IPS-18c (cell line): ENCODE measurements around the gene IFIT1.
A peak's percentile ranks its signal among the peaks of the same experiment; 100 is the strongest.
"Not testable (repeated sequence)": the region's sequence is repeated elsewhere in the genome, so short reads cannot be mapped to it uniquely, and the experiment has no call there.

ENCODE experiments used
- H3K4me3 ChIP-seq: 2 replicates; pipeline ENCODE4 v1.7.0; 2013; ENCODE audit warnings: low read depth, mild to moderate bottlenecking, low read length, moderate library complexity; ENCODE audit not compliant: insufficient read depth
- H3K9me3 ChIP-seq: one replicate; pipeline ENCODE4 v1.6.1; 2013; ENCODE audit warnings: mild to moderate bottlenecking, low read length, moderate library complexity; ENCODE audit not compliant: control insufficient read depth, insufficient read depth

The IFIT1 gene

GRCh38 chr10:89391907-89392756 is at the start of gene IFIT1:
IFIT1 (plus strand) TSS chr10:89392623; CDS start chr10:89392713, 90 bp downstream.
- Histone ChIP-seq H3K9me3 (no peaks in the 10 kb centered on the region), H3K4me3 (peak within 1 kb of the TSS; percentile 47)

- Histone ChIP-seq H3K9me3 (peaks cover 2% of the 10 kb centered on the region), H3K4me3 (no peak overlapping the region)
Measured at GRCh38 chr10:89343089-89343767, 49.2 kb upstream of the IFIT1 start.

GRCh38 chr10:89344156-89344555 is 48.3 kb upstream of the IFIT1 start:
- H3K9me3 ChIP-seq: no peaks in the 10 kb centered on the region
- H3K4me3 ChIP-seq: no peak overlapping the region

GRCh38 chr10:89345367-89346000 is 46.9 kb upstream of the IFIT1 start:
- Histone ChIP-seq H3K9me3 (no peaks in the 10 kb centered on the region), H3K4me3 (no peak overlapping the region)

DNA sequence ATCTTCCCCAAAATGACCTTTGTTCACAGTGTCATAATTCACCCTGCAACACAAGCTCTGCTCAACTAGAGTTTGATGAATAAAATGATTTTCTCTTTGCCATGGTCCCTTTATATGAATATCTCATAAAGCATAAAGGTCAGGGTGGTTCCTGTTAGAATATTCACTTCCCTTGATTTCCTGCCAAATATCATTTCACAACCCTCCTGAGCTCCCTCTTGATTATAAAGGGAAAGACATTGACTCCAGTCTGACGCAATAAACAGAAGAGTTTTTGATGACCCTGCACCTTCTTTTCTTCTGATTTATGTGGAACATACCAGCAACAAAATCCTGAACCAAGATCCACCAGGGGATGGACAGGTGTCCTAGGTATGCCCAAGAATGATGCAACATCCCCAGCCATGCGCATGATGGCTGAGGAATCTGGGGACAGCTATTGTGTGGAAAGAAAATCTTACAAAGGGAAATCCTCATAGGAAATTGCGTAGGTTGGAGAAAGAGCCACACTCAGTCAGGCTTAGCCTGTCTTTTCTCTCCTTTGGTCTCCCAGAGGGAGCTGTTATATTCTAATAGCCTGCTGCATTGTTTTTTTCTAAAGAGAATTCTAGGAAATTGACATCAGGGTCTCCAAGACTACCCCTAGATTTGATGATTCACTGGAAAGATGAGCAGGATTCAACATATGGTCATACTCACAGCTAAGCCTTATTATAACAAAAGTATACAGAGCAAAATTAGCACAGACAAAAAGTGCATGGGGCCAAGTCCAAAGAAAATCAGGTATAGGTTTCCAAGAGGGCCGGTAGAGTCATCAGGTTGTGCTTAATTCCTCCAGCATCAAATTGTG is 45.8 kb upstream of the IFIT1 start:
- no peaks in the 10 kb centered on the region for H3K9me3 ChIP-seq
- no peak overlapping the region for H3K4me3 ChIP-seq

DNA sequence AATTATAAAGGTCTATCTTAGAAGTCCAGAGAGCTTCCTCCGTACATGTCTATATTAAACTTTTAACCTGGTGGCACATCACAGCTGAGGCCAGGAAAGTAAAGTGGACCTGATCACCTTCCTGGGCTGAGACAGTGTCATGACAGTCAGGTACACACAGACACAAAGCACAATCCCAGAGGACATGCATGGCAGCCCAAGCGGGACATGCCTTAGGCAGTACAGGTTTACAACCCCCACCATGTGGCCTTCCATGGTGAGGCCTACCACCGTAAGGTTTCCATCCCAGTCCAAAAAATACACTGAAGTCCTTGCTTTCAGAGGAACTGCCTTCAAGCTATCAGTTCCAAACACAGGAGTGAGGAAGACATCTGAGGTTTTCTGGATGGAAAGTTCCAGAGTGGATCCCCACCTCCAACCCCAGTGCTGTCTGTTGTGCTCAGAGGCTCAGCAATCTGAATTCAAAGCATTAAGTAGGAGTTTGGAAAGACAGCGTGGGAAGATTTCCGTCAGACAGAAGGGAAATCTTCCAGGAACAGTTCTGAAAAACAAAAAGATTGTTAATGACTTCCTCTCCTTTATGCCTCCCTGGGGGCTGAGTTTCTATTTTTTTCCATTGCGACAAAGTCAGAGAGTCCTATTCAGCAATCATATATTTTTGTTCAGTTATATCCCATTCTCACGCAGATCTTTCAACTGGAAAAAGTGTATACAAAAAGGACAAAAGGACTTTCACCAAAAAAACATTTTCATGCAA is 44.5 kb upstream of the IFIT1 start:
- Histone ChIP-seq H3K9me3 (no peaks in the 10 kb centered on the region), H3K4me3 (no peak overlapping the region)

DNA sequence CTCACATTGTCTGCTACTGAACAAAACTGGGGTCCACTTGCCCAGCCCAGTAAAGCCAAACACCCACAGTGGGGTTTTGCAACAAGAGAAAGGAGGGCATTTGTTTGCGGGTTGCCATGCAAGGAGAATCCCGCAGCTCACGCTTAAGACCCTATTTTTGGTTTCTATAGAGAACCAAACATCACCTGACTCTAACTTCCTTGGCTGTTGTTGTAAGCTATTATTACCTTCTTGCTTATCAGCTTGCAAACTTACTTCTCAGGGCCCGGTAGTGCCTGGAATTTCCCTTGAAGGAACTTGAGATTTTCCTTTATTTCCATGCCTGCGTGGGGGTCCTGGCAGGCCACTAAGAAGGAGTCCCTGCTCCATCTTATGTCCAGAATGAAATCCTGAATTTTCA is 43.9 kb upstream of the IFIT1 start:
- Histone ChIP-seq H3K4me3 (no peak overlapping the region), H3K9me3 (peaks cover 2% of the 10 kb centered on the region)

DNA sequence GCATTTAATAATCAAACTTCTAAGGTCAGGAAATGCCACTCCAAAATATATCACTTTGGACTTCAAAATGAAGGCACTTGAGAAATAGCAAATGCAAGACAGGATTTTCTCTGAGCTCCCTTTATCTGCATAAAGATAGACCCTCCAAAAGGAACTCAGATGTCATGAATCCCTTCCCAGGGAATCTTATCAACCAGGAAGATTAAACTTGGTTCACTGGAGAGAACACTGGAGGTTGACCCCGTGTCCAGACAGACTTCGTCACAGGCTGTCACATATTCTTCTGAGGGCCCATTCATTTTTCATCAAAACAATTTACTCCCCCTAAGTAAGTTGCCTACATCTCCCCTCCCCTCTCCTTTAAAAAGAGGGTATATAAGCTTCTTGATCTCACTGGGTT is 43.4 kb upstream of the IFIT1 start:
- Histone ChIP-seq H3K9me3 (peaks cover 3% of the 10 kb centered on the region), H3K4me3 (no peak overlapping the region)

DNA sequence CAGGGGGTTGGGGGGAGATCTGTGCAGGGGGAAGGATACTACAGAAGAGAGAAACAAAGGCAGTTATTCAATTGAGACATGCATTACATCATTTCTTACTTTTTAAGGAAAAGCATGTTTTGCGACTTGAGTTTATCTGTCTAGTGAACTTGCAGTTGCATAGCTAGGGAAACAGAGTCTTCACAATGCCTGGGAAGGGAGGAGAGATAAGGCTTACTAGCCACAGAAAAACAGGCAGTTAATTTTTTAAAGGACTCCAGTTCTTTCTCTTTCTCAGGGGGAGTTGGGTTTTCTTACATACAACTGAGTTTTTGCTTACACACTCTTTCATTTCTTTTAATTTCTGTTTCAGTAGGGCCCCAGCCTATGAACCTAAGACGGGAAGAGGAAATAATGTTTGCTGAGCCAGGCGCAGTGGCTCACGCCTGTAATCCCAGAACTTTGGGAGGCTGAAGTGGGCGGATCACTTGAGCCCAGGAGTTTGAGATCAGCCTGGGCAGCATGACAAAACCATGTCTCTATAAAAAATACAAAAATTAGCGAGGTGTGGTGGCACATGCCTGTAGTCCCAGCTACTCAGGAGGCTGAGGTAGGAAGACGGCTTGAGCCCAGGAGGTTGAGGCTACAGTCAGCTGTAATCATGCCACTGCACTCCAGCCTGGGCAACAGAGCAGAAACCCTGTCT is 41.6 kb upstream of the IFIT1 start:
- H3K9me3 ChIP-seq, H3K4me3 ChIP-seq: not testable (repeated sequence)

DNA sequence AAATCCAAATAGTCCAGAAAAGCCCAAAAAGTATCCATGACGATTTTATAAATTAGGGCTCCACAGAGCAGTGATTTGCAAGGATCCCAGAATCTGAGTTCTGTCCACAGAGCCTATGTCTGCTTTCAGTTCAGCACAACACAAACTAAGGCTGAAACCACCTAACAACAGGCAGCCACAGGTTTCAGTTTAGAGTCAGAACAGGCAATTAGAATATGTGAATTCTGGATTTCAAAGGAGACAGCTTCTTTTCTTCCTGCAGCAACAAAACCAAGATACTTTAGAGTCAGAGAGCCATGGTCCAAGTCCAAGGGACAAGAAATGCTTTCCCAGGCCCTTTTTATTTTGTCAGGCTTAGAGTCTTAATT is 41.0 kb upstream of the IFIT1 start:
- Histone ChIP-seq H3K9me3 (peaks cover 3% of the 10 kb centered on the region), H3K4me3 (no peak overlapping the region)

DNA sequence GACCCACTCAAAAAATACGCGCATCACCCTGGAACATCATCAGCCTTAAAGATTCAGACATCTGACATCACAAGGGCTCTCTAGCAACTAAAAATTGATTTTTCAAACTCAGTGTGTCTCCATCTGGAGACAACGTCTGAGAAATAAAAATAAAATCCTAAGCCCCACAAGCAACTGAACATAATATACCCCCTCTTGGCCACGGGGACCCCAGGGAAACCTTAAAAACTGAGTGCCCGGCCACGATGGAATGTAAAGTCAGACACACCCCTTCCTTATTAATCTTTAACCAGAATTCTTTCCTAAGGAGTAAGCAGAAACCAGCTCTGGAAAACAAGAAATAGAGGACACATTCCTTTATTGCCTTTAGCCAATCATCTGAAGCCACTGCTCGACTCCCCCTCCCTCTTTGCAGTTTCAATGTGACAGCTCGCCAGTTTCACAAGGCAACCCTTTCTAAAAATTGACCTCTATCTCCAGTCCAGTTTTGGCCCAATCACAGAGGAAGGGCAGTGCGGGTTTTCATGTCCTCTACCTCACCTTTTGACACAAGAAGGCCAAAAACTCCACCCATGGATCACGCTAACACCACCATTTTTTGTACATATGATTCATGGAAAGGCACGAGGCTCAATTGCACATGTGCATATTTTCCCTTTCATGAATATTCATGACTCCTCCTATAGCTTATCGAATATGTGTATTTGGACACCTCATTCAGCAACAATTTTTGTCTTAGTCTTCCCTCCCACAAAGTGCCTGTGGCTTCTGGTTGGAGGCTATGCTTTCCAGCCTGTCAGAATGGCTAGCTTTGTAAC is 40.4 kb upstream of the IFIT1 start:
- Histone ChIP-seq H3K4me3 (no peak overlapping the region), H3K9me3 (peaks cover 3% of the 10 kb centered on the region)

- peaks cover 3% of the 10 kb centered on the region for H3K9me3 ChIP-seq
- no peak overlapping the region for H3K4me3 ChIP-seq
Measured at GRCh38 chr10:89352802-89353201, 39.6 kb upstream of the IFIT1 start.

GRCh38 chr10:89355394-89355931 is 37.0 kb upstream of the IFIT1 start:
- Histone ChIP-seq H3K4me3 (no peak overlapping the region), H3K9me3 (peaks cover 3% of the 10 kb centered on the region)

DNA sequence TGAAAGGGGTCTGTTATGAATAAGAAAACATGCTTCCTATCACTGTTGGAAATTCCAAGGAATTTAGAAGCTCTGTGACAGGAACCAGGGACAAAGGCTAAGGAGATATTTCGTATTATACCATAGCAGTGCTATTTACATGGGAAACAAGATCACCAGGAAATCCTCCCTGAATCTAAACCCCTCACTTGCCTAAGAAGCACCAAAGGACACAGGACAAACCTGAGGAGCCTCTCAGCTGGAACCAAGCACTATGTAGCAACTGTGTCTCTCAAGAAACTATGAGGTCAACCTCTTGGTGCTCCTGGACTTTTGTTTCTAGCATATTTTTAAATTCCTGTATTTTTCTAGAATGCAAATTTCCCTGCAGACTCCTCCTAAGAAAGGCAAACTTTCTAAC is 35.3 kb upstream of the IFIT1 start:
- H3K9me3 ChIP-seq: peaks cover 3% of the 10 kb centered on the region
- no peak overlapping the region for H3K4me3 ChIP-seq

GRCh38 chr10:89357975-89358374 is 34.4 kb upstream of the IFIT1 start:
- Histone ChIP-seq H3K4me3 (no peak overlapping the region), H3K9me3 (peaks cover 3% of the 10 kb centered on the region)
